Motor neuron (in vitro differentiated cells): ENCODE measurements around the gene IQCC. TPM values are rescaled to one million over a fixed set of nuclear protein-coding genes. Genes with fewer than 3 reads are reported as not detected.

ENCODE experiments used
- ATAC-seq, 8 experiments: fragments of 200-7000 bp; cut with Tn5 transposase; replicated peaks in 6 of 8; 2 replicates each; pipeline ENCODE4 v1.8.0; 2021; ENCODE audit warnings: mild to moderate bottlenecking in 8 of 8, moderate library complexity in 8 of 8
- H3K27ac ChIP-seq, 2 donors: fragments of 250-450 bp; sonication (Bioruptor Pico); 2 replicates each; pipeline ENCODE4 v1.9.0; 2021; ENCODE audit warnings: antibody characterized with exemption in 2 of 2, mild to moderate bottlenecking in 2 of 2, moderate library complexity in 1 of 2
- H3K4me1 ChIP-seq, 2 donors: fragments of 250-450 bp; sonication (Bioruptor Pico); replicated peaks in 1 of 2; 2 replicates each; pipeline ENCODE4 v1.6.1; 2021; ENCODE audit warnings: antibody characterized with exemption in 2 of 2, mild to moderate bottlenecking in 2 of 2, moderate library complexity in 1 of 2
- H3K4me3 ChIP-seq, 5 donors: fragments of 250-450 bp; sonication (Bioruptor Pico); 2 replicates each; pipeline ENCODE4 v1.9.0; 2021; ENCODE audit warnings: antibody characterized with exemption in 5 of 5, mild to moderate bottlenecking in 5 of 5, moderate library complexity in 4 of 5
- WGBS, 10 experiments: fragments of 450-650 bp; shearing (Covaris generic); methylation state at CpG; one replicate each; pipeline ENCODE4 v1.0.0; 2022; 5-methylcytosine and 5-hydroxymethylcytosine counted together
- in situ Hi-C, 9 experiments: fragments of 400-800 bp; cut with MboI; loops; one replicate each; pipeline ENCODE4 v1.15.0; 2021; ENCODE audit warnings: low sequenced_read_pairs in 9 of 9, low pct_unique_long_range_greater_than_20kb in 2 of 9; ENCODE audit not compliant: unreplicated experiment in 9 of 9
- total RNA-seq, 8 experiments: library from RNA; unstranded; fragments of 300-600 nt; gene quantifications; 2 replicates each; pipeline versions ENCODE4 v1.2.3 to v1.2.4, GENCODE V29; 2022

The IQCC gene
- total RNA-seq, 8 experiments from 2014 or later, result 0.97 to 13.7 (median 6.7) TPM

DNA sequence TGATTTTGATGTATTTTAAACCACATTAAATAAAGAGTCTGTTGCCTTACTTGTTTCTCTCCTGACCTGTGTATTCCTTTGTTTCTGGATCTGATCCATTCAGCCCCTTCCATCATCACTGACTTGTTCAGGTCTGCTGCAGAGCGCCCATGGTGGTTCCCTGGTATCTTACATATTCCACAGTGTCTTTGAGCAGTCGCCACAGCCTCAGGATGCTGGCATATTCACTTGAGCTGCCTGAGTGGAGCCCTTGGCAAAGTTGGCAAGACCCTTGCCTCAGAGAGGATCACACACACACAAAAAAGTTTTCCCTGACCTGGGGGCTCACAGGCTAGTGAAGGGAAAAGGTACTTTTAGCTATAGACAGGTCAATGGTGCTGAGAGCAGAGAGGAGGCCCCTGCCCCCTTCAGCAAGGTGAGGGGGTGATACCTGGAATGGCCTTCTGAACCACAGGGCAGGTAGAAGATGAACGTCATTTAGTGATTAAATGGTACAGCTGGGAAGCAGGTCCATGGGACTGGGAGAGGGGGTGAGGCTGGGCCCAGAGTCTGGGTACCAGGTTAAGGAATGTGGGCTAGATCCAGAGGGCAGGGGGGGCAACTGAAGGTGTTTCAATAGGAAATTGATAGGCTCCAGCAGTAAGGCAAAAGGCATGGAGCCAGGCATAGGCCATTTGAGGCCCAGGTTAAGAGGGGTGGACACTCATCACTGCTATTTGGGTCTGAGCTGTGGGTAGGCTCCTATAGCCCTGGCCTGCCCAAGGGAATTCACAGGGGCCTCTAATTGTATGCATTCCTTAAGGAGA is 7.0 kb upstream of the IQCC start:
- in situ Hi-C loops, result no loop called here
- no peak for ATAC-seq
- H3K4me3 ChIP-seq, result no peak overlapping the region
- H3K4me1 ChIP-seq, result peaks cover 42 to 44% of the 10 kb centered on the region in 2 donors
- WGBS, 10 experiments, result 17 to 100% (median 90%) methylated on average over 1 to 3 of the region's 3 CpGs; no CpG with 5 or more reads in 1 of the 10 experiments
- peak overlapping the region; percentile 70 to 91 for H3K27ac ChIP-seq

DNA sequence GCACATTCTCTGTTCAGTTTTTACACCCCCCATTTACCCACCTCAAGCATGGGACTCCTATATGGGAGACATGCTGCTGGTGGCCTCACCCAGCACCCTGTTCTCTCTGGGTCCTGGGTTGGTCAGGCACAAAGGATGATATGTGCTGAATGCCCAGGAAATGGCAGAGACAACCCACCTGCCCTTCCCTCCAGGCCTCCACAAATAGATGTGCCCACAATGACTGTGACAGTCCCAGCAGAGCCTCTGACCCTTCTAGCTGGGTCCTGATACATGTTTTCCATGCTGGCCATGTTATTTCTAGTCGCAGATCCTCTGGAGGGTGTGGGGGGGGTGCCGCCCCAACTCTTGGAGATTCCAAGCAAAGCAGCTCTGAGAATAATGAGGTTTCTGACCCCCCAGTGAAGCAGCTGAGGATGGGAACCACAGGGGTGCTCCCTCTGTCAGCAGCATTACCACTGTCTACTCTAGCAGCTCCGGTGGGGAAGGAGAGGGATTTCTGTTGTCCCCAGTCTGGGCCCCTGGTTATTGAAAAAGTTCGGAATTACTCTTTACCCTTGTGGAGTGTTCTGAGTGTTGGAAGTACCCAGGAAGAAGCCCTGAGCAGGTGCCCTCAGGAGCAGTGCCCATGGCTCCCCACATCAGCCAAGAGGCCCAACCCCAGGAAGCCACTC is 6.3 kb upstream of the IQCC start:
- 43 to 71% (median 60%) methylated on average over 1 to 4 of the region's 4 CpGs; no CpG with 5 or more reads in 4 of the 10 experiments for WGBS, 10 experiments
- in situ Hi-C loops, result no loop called here

DNA sequence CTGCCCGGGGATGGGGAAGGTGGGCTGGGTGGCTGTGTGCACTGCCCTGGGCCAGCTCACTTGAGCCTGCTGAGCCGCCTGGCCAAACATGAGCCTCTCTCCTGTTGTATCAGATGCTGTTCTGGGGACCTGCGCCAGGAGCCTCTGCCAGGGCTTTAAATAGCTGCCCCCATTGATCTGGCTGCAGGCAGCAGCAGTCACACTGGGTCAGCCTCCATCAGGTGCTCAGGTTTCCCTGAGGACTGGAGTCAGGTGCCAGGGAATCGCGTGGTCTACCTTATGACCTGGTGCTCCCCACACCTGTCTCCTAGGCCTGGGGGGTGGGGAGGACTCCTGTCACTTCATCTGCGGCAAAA is 5.8 kb upstream of the IQCC start:
- H3K4me3 ChIP-seq, result peak overlapping the region; percentile 37 to 47 (median 41)
- in situ Hi-C loops, result no loop called here
- peak in 5 of 8 experiments; percentile 0 to 5 (median 2) for ATAC-seq
- WGBS, 10 experiments, result 0 to 100% (median 29%) methylated on average over 1 to 4 of the region's 6 CpGs; no CpG with 5 or more reads in 4 of the 10 experiments
- peaks cover 42 to 44% of the 10 kb centered on the region in 2 donors for H3K4me1 ChIP-seq
- peak overlapping the region; percentile 70 to 91 for H3K27ac ChIP-seq

More for the DNA sequence above, 6.3 kb upstream of the IQCC start:
- H3K4me1 ChIP-seq, result peaks cover 42 to 44% of the 10 kb centered on the region in 2 donors
- peak overlapping the region; percentile 70 to 91 for H3K27ac ChIP-seq
- ATAC-seq, result no peak
- peak overlapping the region in 4 of 5 donors; percentile 37 to 47 (median 41) for H3K4me3 ChIP-seq

DNA sequence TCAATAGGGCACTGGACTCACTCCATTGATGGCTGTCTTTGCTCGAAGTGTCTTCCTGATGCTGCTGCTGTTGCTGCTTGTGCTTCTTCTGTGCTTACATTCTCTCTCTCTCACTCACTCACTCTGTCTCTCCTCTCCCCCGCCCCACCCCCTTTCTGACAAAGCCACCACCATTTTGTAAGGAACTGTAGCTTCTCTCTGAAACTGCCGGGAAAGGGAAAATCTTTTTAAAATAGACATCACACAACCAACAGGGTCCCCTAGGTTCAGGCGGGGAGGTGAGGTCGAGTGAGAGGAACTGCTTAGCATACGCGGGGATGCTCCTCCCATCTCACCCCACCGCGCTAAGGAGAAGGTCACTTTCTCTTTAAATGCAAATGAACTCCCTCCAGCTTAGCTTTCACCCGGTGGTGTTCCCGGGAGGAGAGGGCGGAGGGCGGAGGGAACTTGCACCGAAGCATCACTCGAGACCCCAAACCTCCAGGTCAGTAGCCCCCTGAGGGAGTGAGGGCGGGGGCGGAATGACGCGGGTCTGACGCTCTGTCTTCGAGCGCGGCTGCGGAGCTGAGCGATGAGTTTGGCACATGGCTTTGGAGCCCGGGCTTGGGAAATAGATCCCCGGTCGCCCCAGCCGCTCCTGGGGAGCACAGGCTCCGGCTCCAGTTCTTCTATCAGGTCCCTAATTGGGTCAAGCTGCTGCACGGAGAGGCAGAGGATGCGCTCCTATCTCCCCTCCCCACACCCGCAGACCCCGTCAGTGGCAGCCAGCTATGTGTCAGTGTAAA is 5.1 kb upstream of the IQCC start, which contains the start of gene CCDC28B:
CCDC28B (plus strand) TSS at position 370 of the 785 bp plus-strand sequence. CDS start 1,341 bp downstream, outside the sequence.
- H3K4me1 ChIP-seq, result peaks cover 44 to 45% of the 10 kb centered on the region in 2 donors
- peak within 1 kb of the TSS; percentile 37 to 47 (median 41) for H3K4me3 ChIP-seq
- 0 to 20% (median 1%) methylated on average over 1 to 23 of the region's 34 CpGs; no CpG with 5 or more reads in 3 of the 10 experiments for WGBS, 10 experiments
- H3K27ac ChIP-seq, result peak within 1 kb of the TSS; percentile 70 to 91
- in situ Hi-C loops, result no loop called here
- ATAC-seq, result peak; percentile 40 to 79 (median 74)

DNA sequence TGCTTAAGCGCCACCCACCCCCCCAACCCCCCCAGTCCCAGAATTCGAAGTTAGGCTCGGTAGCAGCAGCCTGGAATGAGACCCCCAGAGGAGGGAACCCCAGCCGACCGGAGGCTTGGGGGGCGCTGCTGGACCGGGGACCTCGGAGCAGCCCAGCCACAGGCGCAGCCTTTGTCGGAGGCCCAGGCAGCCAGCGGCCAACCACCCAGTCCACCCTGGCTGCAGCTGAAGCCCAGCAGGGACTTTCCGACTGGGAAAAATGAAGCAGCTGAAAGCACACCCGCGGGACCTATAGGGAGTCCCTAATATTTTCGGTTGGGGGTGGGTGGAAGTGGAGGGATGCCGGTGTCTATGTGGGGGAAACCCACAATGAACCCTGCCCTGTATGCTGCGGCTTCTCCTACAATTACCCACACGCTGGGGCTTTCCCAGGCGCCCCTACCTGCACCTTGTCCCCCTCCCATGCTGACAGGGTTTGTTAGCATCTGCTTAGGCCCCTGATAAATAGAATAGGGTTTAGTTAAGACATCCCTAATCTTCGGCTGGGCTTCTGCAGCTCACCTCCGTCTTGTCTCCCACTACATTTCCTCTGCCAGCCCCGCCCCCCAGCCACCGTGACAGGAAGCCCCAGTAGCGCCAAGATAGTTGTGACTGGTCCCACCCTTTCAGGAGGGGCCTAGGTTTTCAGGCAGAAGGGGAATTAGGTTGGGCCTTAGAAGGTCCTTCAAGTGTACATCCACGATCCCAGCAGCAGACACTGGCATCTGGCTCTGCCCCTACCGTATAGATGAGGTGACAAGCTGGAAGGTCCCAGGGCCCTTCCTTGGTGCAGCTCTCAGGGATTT is 4.2 kb upstream of the IQCC start:
- ATAC-seq, result peak; percentile 25 to 51 (median 43)
- Histone ChIP-seq H3K4me3 (peak overlapping the region; percentile 37 to 47 (median 41)), H3K4me1 (peaks cover 46 to 47% of the 10 kb centered on the region in 2 donors), H3K27ac (peak overlapping the region; percentile 70 to 91)
- in situ Hi-C loops, result no loop called here
- WGBS, 10 experiments, result 0 to 60% (median 9%) methylated on average over 1 to 11 of the region's 26 CpGs; no CpG with 5 or more reads in 2 of the 10 experiments

DNA sequence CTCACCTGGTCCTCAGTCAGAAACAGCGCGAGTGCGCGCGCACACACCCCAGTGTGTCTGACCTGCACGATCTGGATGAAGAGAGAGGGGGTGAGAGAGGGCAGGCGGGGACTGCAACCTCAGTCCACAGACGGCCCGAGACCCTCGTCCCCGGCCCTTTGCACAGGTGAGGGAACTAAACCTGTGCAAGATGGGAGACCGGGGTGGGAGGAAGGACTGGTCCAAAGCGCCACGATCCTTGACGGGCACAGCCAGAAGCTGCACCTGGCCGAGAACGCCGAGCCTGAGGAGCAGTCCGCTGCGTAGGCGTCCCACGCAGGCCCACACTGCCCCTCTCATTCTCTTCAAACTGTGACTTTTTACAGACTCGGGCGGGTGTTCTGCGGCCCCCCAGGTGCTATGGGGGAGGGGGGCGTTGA is 519 bp upstream of the IQCC start:
- 7 to 80% (median 50%) methylated on average over 3 to 20 of the region's 26 CpGs; no CpG with 5 or more reads in 5 of the 10 experiments for WGBS, 10 experiments
- Histone ChIP-seq H3K4me1 (peaks cover 17 to 21% of the 10 kb centered on the region in 2 donors), H3K27ac (peak overlapping the region; percentile 2 to 37), H3K4me3 (peak overlapping the region; percentile 46 to 61 (median 52))
- peak in 4 of 8 experiments; percentile 0 for ATAC-seq
- in situ Hi-C loops, result no loop called here

GRCh38 chr1:32208469-32208868 is 3.0 kb downstream of the IQCC start:
- 67 to 100% (median 92%) methylated on average over 1 to 6 of the region's 6 CpGs; no CpG with 5 or more reads in 3 of the 10 experiments for WGBS, 10 experiments
- no peak overlapping the region for H3K27ac ChIP-seq
- H3K4me1 ChIP-seq, result peaks cover 5 to 12% of the 10 kb centered on the region in 2 donors
- ATAC-seq, result no peak
- in situ Hi-C loops, result no loop called here
- no peak overlapping the region for H3K4me3 ChIP-seq

- peak in 6 of 8 experiments; percentile 1 to 23 (median 10) for ATAC-seq
- WGBS, 10 experiments, result 58 to 90% (median 79%) methylated on average over 3 to 5 of the region's 5 CpGs; no CpG with 5 or more reads in 4 of the 10 experiments
- Histone ChIP-seq H3K4me1 (peaks cover 5 to 12% of the 10 kb centered on the region in 2 donors), H3K4me3 (no peak within 1 kb of the TSS), H3K27ac (no peak within 1 kb of the TSS)
- in situ Hi-C loops, result no loop called here
Observed at GRCh38 chr1:32208891-32209328, 3.4 kb downstream of the IQCC start, which contains the start of gene DCDC2B. DCDC2B (plus strand) TSS chr1:32209089; CDS start chr1:32209094, 5 bp downstream.

DNA sequence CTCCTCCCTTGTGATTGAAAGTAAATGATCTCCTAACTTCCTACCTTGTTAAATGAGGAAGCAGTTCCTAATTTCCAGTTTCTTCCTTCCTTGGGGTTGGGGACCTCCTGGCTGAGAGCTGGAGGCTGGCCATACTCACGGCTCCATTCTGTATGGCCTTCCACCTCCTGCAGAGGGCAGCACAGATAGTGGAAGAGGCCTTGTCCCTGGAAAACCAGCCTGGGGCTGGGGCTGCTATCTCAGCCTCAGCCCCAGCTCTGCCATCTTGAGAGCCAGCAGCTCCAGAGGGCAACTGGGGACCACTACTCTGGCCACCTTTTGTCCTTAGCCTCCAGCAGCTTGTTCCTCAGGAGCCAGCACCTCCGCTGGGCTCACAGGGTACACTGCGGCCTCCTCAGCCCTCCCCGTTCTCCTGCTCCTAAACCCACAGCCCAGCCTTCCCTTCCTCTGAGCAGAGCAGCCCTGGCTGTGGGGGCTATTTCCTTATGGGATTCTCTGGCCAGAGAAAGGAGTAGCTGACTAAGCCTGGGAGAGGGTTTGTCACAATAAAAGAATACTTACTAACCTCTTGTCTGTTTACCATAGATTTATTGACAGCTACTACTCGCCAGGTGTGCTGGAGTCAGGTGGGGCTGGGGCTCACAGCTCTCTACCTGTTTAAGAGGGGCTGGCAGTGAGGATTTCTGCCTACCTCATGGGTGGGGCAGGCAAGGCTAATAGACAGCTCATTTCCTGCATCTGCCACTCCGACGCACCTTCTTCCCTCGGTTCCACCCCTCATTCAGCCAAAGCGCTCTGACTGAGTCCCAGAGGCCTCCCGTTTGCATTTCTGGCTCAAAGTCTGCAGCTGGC is 10.4 kb downstream of the IQCC start:
- ATAC-seq, result peak; percentile 66 to 91 (median 82)
- in situ Hi-C loops, result no loop called here
- Histone ChIP-seq H3K4me3 (no peak overlapping the region), H3K27ac (peak overlapping the region in 1 of 2 donors; percentile 32), H3K4me1 (peaks cover 3% of the 10 kb centered on the region in 2 donors)
- whole genome bisulfite sequencing, 10 experiments, result 63 to 100% (median 91%) methylated on average over 1 to 9 of the region's 10 CpGs; no CpG with 5 or more reads in 1 of the 10 experiments

- Histone ChIP-seq H3K4me1 (peaks cover 8 to 9% of the 10 kb centered on the region in 2 donors), H3K27ac (no peak overlapping the region), H3K4me3 (no peak overlapping the region)
- 88 to 100% (median 100%) methylated on average over 1 to 4 of the region's 5 CpGs; no CpG with 5 or more reads in 3 of the 10 experiments for WGBS, 10 experiments
- in situ Hi-C loops, result no loop called here
- no peak for ATAC-seq
Observed at GRCh38 chr1:32216566-32216965, 11.1 kb downstream of the IQCC start.

DNA sequence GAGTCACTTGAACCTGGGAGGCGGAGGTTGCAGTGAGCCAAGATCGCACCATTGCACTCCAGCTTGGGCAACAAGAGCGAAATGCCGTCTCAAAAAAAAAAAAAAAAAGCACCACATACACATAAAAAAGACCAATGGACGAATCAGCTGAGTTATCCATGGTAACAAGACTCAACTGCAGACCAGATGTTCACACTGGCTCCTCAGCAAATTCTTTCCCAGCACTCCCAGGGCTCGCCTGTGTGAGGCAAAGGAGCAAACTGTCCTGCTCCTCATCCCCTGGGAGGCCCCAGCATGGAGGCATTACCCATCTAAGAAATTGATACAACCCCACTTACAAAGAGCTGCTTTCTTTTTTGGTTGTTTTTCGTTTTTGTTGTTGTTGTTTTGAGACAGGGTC is 13.6 kb downstream of the IQCC start:
- WGBS, 10 experiments, result 39 to 100% (median 80%) methylated on average over 1 to 6 of the region's 7 CpGs; no CpG with 5 or more reads in 3 of the 10 experiments
- peak in 1 of 8 experiments; percentile 6 for ATAC-seq
- Histone ChIP-seq H3K27ac (no peak overlapping the region), H3K4me1 (peaks cover 16 to 18% of the 10 kb centered on the region in 2 donors), H3K4me3 (no peak overlapping the region)
- in situ Hi-C loops, result no loop called here
